NCI-H128 (cell line): Measurements from ENCODE around the gene CBARP.

Experiments
- DNase-seq: peaks from one replicate; lab custom pipeline; 2025; ENCODE audit not compliant: unreplicated experiment; lab: John Stamatoyannopoulos, UW

CBARP gene

GRCh38 chr19:1264801-1265614 lies 27.2 kb upstream of the CBARP start:
- no peak for DNase-seq

DNA sequence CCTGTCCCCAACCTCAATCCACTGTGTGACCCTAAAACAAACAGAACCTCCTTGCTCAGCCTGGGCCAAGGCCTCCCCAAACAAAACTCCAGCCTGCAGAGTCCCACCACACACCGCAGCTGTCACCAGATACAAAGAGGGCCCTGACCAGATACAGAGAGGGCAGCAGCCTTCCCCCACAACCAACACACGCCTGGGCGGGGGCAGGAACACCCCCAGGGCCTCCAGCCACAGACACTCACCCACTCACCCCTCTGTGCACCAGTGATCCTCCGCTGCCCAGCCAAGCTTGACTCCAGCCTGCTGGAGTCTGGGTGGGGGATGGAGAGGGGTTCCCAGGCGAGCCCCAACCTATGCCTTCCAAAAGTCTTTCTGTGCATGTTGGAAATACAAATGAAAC lies 25.4 kb upstream of the CBARP start:
- no peak for DNase-seq

DNA sequence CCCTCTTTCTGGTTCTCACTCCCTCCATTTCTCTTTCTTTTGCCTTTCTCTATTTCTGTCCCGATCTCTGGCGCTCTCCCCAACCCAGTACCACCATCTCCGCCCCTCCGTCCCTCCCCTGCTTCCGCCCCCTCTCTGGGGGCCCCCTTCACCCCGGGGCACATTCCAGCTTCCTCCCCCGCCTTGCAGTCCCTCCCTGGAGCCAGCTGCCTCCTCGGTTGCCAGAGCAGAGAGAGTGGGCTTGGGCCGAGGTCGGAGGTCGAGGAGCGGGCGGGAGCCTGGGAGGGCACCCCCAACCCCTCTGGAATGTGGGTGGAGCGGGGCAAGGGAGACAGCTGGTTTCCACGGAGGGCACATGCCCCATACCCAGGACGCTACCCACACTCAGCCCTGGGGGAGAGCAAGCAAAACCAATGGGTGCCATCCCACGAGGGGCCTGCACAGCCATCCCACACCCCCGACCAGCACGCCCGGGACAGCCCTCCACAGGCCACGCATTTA lies 24.9 kb upstream of the CBARP start:
- no peak for DNase-seq

DNA sequence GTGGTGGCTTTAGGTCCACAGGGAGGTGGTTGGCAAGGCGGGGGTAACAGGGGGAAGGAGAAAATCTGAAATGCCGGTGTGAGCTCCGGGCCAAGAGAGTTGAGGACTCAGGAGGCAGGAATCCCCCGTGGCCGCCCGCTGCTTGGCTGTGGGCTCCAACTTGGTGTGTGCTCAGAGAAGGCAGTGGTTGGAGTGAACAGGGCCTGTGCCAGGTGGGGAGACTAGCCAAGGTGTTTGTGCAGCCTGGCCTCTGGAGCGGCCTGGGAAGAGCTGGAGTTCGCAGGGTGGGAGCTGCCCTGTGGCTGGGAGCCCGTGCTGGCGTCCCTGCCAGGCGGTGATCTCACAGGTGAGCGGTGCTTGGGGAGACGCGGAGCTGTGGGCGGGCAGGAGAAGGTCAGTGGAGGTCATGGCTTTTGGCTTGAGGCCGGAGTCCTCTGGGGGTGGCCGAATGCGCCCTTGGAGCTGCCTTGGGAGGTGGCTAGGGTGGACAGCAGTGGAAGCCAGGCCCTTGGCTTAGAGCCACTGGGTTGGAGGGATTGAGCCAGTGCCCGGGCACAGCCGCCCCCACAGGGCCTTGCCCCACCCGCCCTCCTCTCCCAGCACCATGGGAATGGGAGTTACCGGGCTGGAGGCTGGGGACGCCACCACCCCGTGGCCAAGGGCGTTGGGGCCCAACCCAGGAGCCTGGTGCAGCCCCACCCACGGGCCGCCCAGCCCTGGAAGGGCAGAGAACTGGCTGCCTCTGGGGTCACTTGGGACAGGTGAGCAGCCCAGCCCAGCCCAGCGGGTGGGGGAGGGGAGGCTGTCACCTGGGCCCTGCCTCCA lies 24.2 kb upstream of the CBARP start:
- no peak for DNase-seq

- DNase-seq, result no peak
Observed at GRCh38 chr19:1261538-1261797, 23.7 kb upstream of the CBARP start.

DNA sequence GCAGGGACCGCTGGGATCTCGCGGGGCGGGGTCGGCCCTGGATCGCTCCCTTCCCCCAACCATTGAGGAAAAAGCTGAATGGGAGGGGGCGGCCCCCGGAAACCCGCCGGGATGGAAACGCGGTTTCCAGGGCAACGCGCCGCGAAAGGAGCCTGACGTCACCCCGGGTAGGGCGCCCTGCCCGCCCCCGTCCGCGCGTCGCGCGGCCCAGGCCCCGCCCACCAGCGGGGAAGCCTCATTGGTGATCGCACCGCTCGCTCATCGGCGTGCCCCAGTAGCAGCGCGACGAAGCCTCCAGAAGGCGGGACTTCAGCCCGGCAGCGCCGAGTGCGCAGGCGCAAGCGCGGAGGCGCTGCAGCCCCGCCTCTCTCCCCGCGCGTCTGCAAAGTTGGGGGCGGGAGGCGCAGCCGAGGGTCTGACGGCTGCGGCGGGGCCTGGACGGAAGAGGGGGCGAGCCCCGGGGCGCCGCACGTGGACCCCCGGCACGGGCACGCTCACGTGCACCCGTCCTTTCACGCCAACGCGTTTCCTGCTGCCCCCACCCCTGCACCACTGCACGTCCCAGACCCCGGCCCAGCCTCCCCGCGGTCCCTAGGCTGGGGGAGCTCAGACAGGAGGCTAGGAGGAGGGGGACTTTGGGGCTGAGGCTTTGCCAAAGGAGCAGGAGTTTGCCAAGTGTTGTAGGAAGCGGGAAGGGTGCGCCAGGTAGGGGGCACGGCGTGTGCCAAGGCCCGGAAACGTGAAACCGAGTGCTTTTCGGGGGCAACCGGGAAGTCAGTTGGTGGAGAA lies 23.1 kb upstream of the CBARP start:
- peak; percentile 93 for DNase-seq

- no peak for DNase-seq
Observed at GRCh38 chr19:1259876-1260748, 22.3 kb upstream of the CBARP start.

GRCh38 chr19:1259206-1259875 lies 21.5 kb upstream of the CBARP start:
- DNase-seq, result no peak

DNA sequence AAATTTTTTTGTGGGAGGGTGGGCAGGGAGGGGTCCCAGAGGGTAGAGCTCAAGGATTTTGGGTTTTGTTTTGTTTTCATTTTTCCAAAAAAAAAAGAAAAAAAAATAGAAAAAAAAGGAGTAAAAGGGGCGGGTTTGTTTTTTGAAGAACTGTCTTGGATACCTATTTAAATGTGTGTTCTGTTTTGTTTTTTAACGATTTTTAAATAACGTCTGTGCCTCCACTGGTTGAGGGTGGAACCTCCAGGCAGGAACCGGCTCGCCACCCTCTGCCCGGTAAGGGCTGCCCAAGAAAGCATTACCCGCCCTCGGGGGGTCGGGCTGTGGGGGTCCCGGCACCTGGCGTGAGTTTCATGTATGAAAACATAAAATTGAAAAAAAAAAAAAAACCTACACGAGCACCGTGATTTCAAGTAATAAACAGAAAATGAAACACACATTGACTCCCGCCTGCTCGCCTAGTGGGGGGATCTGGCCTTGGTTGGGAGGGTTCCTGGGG lies 21.0 kb upstream of the CBARP start:
- DNase-seq, result no peak

- DNase-seq, result no peak
Observed at GRCh38 chr19:1258163-1258492, 20.3 kb upstream of the CBARP start.

DNA sequence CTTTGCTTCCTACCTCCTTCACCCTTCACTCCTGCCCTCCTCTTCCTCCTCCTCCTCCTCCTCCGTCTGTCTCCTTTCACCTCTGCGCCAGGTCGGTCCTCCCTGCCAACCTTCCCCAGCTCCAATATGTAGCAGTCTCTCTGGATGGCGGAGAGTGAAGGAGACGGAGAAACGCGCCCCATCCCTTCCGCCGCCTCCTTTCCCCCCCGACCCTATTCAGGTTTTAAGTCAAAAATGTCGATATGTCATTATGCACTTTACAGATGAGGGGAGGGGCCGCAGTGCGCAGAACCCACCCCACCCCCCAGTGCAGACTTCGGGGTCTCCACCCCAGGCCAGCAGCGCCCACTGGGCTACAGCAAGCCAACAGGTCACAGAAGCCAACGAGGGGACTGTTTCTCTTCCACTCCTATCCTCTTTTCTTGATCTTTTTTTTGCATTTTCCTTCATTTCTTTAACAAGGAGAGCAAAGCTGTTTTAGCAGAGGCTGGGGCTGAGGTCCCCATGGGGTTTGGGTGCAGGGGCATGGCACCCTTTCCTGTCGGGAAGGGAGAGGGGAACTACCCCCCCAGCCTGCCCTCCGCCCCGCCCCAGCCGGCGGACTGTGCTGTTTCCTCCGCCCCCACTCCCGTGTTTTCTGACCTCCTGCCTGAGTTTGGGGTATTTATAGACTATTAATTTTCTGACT lies 19.8 kb upstream of the CBARP start:
- DNase-seq, result no peak

GRCh38 chr19:1256646-1257474 lies 19.1 kb upstream of the CBARP start:
- DNase-seq, result no peak

- no peak for DNase-seq
Observed at GRCh38 chr19:1255186-1256161, 17.7 kb upstream of the CBARP start.

DNA sequence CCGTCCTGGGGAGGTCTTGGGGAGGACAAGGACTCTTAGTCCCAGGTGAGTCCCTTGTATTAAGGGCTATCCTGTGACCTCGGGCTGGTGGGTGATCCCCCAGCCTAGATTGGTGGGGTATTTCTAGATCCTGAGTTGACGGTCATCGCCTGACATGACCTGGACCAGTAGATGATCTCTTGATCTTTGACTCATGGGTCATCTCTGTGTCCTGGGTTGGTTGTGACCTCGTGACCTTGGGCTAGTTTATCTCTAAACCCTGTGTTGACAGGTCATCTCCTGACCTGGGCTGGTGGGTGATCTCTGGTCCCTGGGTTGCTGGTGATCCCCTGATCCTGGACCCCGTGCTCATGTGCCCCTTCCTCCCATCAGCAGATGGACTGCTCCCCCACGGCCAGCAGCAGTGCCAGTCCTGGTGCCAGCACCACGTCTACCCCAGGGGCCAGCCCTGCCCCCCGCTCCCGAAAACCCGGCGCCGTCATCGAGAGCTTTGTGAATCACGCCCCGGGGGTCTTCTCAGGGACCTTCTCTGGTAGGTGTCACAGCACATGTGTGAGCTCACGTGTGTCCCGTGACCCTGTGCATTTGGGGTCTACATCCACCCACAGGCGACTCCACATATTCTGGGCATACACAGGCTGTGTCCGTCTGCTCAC lies 16.9 kb upstream of the CBARP start:
- DNase-seq, result no peak

- DNase-seq, result no peak
Observed at GRCh38 chr19:1254081-1254527, 16.3 kb upstream of the CBARP start.

- no peak for DNase-seq
Observed at GRCh38 chr19:1253514-1254080, 15.8 kb upstream of the CBARP start.
